K562 (cell line): ENCODE data around the gene ZBTB20. TPM values are rescaled to one million over a fixed set of nuclear protein-coding genes. Genes with fewer than 3 reads are reported as not detected.

Experiments
- CHD1 ChIP-seq: fragments of 200-600 bp; sonication (generic); IDR thresholded peaks from one replicate; pipeline ENCODE4 v1.6.1; 2012; ENCODE audit warnings: mild to moderate bottlenecking, moderate library complexity, low read length, inconsistent platforms
- CHD4 ChIP-seq: fragments of 200-600 bp; sonication (generic); IDR thresholded peaks from 3 replicates; pipeline ENCODE4 v1.6.1; 2012; ENCODE audit warnings: low read depth, mild to moderate bottlenecking, mixed read lengths, low read length, inconsistent platforms; ENCODE audit not compliant: insufficient read depth, insufficient replicate concordance, poor library complexity, severe bottlenecking
- MAFG ChIP-seq: fragments of 450-650 bp; conservative IDR thresholded peaks from 2 replicates; pipeline ENCODE4 v1.6.1; 2016; ENCODE audit warnings: missing genetic modification characterization, missing compliant biosample characterization
- polyA plus RNA-seq, 8 experiments: library from polyadenylated mRNA; depleted of rRNA in 4 of 8; stranded (reverse) in 5 of 8; unstranded in 3 of 8; fragments of >200 nt; fragmentation: Nextera tagmentation in 2 of 8; fragmentation: Illumina TruSeq in 1 of 8; extraction: Ambion mirVana in 2 of 8; extraction: Trizol in 1 of 8; gene quantifications; 2 replicates each; pipeline versions ENCODE4 v1.2.1 to v1.2.3, GENCODE V29; 2011 to 2014; ENCODE audit warnings: inconsistent platforms in 1 of 8, missing spikeins in 1 of 8
- total RNA-seq, 7 experiments: library from RNA; depleted of rRNA in 6 of 7; stranded (reverse); fragments of >200 nt in 6 of 7; fragmentation: Illumina TruSeq in 2 of 7; extraction: Trizol in 2 of 7; gene quantifications; 2 replicates each; pipeline versions ENCODE4 v1.2.1 to v1.2.3, GENCODE V29; 2011 to 2021; ENCODE audit warnings: low replicate concordance in 1 of 7
- TF ChIP-seq, protein P1 (sequence below): fragments of 450-650 bp; IDR thresholded peaks from 2 replicates; pipeline ENCODE4 v1.6.1; 2018; ENCODE audit warnings: mild to moderate bottlenecking, low read depth; ENCODE audit not compliant: partially characterized antibody
- TF ChIP-seq, protein P2 (sequence below): fragments of 250-450 bp; sonication (Bioruptor Pico); IDR thresholded peaks from 2 replicates; pipeline ENCODE4 v1.5.0; 2021
- TF ChIP-seq, protein P3 (sequence below): fragments of 250-450 bp; sonication (Bioruptor Pico); IDR thresholded peaks from 2 replicates; pipeline ENCODE4 v1.4.0; 2020

The ZBTB20 gene
- total and polyA plus RNA-seq, 9 of the 15 experiments (the other 6 are each of a cell fraction or from before 2014, with no cell fraction given): 0.17 to 1.7 (median 0.45) TPM

DNA sequence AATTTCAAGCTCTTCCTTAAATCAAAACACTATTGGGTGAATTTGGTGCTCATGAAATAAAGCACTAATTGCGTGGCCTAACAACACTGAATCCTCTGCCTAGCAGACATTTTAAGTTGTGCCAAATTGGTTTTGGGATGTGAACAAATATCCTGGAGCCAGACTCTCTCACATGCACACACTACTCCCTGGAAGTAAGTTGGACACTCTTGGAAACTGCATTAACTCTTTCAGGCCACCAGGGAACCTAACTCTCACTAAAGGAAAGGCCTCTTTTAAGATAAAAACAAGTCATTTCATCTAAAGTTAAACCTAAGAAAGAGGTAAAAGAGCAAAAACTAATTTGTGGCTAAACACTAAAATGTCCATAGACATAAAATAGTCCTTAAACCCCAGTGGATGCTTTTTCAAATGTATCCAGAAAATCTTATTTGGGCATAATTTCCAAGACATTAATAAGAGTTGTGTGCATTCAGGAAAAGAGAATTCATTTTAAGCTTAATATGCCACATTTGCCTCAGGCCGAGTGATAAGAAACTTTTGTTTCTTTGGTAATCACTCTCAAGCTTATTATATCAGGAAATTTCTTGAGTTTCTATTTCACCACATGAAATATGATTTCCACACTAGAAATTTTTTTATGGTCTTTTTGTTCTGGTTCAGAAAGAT lies 61.8 kb downstream of the ZBTB20 start (continued):
- TF ChIP-seq, protein P1, sequence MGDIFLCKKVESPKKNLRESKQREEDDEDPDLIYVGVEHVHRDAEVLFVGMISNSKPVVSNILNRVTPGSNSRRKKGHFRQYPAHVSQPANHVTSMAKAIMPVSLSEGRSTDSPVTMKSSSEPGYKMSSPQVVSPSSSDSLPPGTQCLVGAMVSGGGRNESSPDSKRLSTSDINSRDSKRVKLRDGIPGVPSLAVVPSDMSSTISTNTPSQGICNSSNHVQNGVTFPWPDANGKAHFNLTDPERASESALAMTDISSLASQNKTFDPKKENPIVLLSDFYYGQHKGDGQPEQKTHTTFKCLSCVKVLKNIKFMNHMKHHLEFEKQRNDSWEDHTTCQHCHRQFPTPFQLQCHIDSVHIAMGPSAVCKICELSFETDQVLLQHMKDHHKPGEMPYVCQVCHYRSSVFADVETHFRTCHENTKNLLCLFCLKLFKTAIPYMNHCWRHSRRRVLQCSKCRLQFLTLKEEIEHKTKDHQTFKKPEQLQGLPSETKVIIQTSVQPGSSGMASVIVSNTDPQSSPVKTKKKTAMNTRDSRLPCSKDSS: no peak
- TF ChIP-seq CHD4 (no peak), CHD1 (no peak), MAFG (tag) (no peak)
- TF ChIP-seq, protein P2, sequence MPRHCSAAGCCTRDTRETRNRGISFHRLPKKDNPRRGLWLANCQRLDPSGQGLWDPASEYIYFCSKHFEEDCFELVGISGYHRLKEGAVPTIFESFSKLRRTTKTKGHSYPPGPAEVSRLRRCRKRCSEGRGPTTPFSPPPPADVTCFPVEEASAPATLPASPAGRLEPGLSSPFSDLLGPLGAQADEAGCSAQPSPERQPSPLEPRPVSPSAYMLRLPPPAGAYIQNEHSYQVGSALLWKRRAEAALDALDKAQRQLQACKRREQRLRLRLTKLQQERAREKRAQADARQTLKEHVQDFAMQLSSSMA (CRISPR knock-in tag): no peak
- TF ChIP-seq, protein P3, sequence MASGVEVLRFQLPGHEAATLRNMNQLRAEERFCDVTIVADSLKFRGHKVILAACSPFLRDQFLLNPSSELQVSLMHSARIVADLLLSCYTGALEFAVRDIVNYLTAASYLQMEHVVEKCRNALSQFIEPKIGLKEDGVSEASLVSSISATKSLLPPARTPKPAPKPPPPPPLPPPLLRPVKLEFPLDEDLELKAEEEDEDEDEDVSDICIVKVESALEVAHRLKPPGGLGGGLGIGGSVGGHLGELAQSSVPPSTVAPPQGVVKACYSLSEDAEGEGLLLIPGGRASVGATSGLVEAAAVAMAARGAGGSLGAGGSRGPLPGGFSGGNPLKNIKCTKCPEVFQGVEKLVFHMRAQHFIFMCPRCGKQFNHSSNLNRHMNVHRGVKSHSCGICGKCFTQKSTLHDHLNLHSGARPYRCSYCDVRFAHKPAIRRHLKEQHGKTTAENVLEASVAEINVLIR (CRISPR knock-in tag): no peak
